HG03354 (cell line): ENCODE data around the gene SLC1A2.

Experiments
- ATAC-seq: cut with Tn5 transposase; IDR thresholded peaks from one replicate; pipeline ENCODE4 v1.9.1; 2021; ENCODE audit warnings: mild to moderate bottlenecking; ENCODE audit not compliant: unreplicated experiment, poor library complexity, severe bottlenecking

SLC1A2 gene

DNA sequence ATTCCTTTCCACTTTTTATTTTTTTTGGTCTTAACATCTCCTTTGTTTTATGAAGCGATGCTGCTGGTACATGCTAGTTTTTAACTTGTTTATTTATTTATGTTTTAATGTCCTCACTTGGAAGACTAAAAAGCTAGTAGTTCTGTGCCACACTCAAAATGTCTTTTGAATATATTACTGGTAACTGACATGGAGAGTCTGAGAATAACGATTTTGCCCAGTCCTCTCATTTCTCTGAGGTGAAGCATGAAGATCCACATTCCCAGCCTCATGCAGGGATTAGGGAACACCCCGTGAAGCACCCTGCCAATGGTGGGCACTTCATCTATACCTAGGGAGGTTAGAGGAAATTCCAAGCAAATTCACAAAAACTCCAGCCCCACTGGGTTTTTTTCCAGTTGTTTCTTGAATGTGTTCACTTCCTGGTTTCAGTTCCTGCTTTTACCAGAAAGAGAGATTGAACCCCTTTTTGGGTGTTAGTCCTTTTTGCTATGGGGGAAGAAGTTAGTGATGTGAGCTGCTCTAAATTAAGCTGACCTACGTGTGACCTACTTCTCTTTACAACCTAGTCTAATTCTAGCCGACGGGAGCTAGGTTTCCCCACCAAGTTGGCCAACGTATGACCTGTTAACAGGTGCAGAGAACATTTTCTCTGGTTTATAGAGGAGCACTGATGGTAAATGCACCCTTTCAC is 106.1 kb downstream of the SLC1A2 start:
- ATAC-seq: peak; percentile 87

DNA sequence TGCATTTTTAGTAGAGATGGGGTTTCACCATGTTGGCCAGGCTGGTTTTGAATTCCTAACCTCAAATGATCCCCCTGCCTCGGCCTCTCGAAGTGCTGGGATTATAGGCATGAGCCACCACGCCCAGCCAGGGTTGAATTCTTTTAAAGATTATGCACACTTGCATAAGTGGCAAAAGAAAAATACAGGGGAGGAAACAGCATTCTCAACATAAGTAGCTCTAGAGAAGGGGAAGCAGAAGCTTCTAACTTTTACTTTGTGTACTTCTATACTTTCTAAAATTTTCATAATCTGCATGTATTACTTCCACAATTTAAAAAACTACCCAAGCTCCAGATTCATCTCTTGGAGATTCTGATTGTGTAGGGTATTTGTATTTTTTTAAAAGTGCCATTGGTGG is 108.0 kb downstream of the SLC1A2 start:
- ATAC-seq: no peak

DNA sequence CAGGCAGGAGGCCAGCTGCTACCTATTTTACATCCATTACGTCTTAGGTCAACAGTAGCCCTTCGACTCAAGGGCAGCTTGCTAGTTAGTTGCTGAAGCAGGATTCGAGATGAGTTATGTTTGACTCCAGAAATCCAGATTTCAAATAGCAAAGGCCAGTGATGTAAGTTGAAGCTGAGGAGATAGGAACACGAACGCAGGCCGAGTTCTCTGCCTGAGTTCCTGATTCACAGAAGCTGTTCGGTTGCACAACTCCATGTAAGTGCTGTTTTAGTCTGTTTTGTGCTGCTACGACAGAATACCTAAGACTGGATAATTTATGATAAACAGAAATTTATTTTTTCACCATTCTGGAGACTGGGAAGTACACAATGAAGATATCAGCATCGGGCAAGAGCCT is 111.2 kb downstream of the SLC1A2 start:
- no peak for ATAC-seq

DNA sequence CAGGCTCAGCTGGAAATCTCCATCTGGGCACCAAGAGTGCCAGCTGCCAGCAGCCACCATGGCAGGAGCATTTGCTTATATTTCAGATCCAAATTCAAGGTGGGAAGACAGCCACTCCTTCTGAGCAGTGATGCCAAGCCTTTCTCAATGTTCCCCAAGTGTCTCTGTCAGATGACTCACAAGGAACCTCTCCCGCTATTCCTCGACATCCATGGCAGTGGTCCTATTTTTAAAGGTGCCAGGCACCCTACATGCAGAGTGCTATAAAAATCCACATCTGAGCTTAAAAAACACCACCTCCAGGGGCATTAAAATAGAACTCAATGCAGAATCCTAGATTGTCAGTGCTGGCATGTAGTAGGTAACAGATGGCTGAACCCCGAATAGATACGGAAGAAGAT is 112.1 kb downstream of the SLC1A2 start:
- no peak for ATAC-seq

DNA sequence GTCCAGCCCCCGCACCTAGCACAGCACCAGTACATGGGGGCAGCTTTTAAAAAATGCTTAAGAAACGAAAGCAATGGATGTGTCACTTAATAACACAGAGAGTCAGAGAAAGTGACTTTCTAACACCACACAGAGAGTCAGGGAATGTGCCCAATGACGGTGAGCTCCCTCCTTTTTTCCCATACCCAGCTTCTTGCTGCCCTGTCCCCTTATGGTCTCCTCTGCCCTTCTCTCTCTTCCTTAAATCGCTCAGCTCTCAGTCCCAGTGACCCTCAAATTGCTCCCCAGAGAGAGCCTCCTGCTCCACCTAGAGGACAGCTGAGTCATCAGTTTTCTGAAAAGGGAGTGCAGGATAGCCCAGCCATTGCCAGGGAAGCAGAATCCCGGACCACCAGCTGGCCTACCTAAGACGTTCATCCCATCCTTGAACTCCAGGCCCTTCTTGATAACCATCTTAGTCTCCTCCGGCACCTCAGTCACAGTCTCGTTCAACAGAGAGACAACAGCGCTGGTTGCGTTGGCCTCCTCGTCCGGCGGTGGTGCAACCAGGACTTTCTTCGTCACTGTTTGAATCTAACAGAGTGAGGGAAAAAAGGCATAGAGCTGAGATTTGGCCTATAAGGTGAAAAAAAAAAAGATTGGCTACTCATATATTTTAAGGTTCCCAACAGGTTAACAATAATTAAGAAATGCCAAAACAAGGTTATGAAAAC is 113.5 kb downstream of the SLC1A2 start:
- peak; percentile 61 for ATAC-seq

DNA sequence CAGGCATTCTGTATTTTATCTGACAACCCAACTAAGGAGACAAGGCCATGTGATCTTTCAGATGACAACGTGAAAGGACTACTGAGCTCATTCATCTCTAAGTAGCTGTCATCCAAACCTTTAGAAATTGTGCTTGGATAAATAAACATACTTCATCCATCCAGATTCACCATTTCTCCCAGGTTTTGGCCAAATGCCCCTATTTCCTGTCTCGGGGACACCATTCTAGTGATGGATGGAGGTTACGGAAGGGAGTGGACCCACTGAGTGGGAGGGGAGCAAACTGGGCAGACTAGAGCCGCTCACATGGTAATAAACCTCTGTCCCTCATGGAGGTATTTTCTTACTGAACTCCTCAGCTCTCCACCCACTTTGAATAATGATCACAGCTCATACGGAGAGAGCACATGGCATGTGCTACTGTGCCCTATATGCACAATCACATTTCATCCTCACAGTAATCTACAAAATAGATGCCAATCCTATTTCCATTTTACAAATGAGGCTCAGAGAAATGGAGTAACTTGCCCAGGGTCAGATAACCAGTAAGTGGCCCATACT is 114.4 kb downstream of the SLC1A2 start:
- no peak for ATAC-seq

DNA sequence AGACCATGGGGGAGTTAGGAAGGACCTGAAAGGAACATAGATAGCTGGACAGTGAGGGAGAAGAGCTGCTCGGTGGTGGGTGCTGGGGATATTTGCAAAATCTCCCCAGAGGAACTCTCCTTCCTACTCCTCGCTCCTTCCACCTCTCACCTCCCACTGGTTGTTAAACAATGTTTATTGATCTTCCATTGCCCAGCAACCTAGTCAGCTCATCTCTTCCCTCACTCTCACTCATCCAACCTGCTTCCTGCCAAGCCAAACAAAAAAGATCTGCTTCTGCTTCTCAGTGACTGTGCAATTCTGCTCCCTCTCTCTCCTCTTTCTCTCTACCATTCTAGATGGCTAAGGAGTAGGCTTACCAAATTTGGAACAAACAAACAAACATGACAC is 115.0 kb downstream of the SLC1A2 start:
- no peak for ATAC-seq

DNA sequence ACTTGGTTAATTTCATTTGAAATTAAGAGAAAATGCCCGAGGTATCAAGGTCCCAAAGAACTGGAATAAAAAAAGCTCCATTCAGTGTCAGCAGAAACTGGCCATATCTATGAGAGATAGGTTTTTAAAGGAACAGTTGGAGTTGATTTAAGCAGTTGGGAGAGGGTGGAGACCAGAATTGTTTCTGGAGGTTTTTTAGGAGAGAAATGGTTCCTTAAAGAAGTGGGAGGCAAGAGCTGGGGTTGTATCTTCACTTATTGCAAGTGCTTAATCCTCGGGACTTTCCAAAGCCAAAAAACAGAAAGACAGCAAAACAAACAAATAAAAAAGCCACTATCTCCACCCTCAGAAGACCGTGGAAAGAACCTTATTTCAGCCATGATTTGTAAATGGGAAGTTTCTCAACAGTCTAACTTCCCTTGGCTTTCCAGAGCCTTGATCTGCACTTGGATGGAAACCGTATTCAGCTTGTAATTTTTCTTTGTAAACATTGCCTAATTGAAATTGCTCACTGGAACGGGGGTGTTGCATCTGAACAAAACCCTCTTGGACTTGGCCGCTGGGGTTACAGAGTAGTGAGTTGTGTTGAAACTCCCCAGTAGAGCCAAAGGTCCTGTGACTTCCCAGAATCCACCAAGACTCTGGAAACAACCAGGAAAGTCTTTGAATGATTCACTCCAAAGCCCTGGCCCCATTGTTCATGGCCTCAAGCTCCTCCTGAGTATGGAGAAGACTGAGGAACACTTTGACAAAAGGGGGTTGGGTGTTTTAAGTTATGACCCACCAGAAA is 115.6 kb downstream of the SLC1A2 start:
- ATAC-seq: no peak

DNA sequence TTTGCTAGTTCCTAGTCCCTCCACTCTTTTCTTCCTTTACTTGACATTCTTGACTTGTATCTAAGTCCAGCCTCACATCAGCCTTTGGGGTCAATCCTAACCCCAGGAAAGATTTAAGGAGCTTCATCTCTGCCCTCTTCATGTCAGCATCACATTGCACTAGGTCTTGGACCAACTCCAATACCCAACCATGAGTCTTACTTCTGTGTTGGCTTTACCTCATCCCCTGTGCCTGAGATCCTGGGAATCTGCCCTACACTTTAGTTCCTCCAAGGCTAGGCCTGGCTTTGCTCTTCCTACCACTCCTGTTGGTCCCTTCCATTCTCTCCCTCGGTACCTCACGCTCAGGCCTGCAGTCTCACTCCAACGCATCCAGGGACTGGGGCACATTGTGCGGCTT is 117.0 kb downstream of the SLC1A2 start:
- ATAC-seq: no peak

DNA sequence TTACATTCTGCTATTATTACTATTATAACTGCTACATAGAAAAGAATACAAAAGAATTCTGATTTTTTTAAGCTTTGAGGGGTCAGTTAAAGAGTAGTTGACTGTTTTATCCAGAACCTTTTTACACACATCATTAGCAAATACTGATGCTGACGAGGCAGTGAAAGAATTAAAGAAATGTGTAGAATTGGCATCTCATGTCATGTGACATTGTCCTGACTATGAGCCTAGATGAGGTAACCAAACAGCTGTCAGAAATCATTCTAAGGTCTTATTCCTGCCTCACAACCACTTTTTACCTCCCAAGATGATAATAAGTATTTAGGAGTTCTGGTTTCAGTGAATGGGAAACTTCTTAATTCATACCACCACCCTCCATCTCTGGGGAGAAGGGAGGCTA is 121.0 kb downstream of the SLC1A2 start:
- ATAC-seq: no peak

DNA sequence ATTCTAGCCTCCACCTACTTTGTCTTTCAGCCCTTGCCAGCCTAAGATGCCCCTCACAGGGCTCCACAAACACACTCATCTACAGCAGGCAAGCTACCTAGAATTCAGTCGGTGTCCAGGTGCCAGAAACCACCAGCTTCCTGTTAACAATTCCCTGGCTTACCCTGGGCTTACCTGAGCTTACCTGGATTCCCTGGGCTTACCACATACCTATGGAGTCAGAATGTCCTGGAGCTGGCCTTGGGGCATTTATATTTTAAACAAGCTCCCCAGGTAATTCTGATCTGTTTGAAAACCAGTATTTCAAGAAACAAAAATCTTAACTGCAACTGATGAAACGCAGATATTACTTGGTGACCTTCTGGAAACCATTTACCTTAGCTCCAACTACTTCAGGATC is 123.6 kb downstream of the SLC1A2 start:
- no peak for ATAC-seq

DNA sequence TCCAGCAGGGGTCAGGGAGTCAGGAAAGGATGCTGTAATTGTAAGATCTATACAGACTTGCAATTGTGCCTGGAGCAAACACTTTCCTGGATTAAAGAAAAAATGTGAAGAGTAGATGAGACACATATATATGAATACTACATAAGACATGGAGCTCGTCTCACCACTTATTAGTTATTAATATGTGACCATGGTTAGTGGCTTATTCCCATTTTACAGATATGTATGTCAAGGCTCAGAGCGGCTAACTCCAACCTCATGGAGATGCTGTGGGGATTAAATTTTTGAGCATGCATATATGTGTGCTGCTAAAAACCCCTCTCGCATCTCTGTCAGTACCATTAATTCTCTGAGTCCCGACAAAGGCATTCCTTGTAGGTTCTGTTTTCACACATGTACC is 125.7 kb downstream of the SLC1A2 start:
- ATAC-seq: no peak

DNA sequence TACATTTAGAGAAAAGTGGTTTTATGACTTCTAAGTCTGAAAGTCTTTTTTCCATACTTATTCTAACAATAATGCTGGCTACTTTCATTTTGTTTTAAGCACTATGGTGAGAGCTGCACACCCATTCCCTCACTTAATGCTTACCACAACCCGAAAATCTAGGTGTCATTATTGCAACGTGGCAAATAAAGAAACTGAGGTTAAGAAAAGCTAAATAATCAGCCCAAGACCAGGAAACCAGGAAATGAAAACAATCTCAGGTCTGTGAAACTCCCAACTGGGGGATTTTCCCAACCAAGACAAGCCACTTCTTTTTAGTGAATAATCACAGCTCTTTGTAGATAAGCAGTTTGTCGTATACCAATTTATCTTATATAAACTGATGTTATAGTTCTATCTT is 126.3 kb downstream of the SLC1A2 start:
- ATAC-seq: no peak

DNA sequence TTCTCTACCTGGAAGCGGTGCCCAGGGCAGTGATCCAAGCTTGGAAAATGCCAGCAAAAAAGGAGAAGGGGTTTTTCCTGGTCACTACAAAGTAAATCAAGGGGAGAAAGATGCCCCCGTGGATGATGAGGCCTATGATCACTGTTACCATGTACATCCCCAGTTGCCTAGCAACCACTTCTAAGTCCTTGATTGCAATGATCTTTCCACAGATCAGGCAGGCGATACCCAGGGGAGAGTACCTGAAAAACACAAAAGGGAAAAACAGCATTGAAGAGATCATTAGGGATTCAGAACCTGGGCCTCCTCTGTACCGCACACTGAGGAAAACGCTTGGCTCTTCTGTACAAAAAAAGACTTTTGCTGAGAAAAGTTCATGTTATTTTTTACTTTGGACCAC is 127.1 kb downstream of the SLC1A2 start:
- ATAC-seq: no peak

DNA sequence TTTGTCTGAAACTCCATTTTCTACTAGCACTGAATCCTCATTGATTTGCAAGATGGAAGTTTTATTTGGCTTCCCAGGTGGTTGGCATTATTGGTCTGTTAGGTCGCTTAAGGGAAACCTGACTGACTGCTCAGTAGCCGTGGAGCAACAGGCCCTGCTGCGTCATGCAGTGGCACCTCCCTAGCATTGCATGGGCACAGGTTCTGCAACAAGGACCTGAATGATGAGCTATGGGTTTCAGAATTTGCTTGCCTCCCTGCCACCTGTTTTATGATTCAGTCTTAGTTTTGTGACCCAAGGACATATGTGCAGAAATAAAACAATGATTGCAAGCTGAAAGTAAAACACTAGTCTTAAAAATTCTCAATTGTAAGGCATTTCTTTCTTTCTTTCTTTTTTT is 128.5 kb downstream of the SLC1A2 start:
- ATAC-seq: no peak

DNA sequence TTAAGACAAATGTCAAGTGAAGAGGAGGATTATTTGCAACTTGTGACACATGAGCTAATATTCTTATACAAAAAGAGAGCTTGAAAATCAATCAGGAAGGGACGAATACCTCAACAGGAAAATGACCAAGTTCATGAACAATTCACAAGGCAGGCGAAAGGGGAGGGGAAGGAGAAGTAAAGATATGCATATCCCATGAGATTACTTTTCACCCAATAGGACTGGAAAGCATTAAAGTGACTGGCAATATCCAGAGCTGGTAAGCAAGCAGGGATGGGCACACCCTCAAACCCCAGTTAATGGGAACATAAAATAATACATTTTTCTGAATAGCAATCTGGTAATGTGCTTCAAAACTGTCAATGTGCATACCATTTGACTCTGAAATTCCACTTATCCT is 129.5 kb downstream of the SLC1A2 start:
- ATAC-seq: no peak

DNA sequence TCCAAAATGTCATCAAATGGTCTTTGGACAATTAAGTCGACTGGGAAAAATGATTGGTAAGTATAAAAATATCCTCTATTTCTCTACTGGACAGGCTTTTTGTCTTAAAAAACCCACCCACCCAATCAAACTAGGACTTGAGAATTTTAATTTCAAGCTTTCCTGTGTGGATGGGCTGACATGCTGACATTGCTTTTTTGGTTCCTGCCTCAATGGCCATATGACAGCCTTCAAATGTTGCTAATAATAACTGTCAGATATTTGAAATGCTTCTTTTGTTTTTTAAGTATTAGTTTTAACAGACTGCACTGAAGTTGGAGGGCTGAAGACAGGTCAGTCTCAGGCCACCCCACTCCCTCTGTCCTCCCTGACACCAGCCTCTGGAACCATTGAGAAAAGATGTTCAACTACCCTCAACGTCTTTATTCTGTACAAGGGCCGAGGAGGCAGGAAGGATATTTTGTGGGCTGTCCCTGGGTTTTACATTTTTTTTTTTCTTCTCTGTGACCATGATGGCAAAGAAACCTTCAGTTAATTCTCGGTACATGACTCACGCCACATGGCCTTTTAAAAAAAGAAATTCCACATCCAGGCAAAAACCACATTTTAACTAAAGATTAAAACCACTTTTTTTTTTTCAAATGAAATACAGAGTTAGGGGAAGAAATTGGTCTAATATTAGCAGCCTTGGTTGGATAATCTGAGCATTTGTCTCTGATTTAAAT is 130.4 kb downstream of the SLC1A2 start:
- no peak for ATAC-seq

DNA sequence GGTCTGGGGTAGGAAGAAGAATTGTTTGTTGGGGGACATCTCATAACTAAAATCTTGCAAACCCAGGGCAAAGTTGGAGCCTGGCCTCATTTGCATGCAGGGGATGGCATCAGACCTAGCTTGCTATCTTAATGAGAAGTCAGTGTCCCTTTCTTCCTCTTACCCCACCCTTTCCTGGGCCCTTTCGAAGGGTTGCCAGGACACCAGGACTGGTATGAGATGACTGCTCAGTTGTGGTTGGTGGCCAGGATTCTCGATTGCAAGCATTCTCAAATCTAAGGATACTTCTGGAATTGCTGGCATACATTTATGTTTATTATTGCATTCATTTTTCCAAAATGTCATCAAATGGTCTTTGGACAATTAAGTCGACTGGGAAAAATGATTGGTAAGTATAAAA is 131.0 kb downstream of the SLC1A2 start:
- ATAC-seq: no peak

DNA sequence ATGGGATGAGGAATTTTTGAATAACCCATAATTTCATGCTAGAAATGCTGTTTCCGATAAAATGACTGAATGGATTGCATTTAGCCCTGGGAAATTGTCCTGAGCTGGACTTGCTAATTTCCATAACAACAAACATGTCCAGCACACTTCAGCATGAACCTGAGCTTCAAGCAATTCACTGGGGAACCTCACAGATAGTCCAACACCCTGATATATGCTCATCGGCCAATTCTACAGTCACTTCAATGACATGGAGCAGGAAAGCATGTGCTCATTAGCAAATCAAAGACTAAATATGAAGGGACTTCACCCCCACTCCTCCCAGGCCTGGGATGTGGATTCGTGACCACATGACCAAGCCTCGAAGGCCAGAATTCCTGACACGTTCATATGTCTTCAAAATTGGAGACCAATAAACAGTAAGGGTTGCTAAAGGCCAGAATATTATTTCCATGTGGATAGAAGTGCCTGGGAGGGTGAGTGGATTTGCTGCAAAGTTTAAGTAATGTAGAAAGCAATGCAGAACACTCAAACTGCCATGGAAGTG is 131.9 kb downstream of the SLC1A2 start:
- no peak for ATAC-seq

DNA sequence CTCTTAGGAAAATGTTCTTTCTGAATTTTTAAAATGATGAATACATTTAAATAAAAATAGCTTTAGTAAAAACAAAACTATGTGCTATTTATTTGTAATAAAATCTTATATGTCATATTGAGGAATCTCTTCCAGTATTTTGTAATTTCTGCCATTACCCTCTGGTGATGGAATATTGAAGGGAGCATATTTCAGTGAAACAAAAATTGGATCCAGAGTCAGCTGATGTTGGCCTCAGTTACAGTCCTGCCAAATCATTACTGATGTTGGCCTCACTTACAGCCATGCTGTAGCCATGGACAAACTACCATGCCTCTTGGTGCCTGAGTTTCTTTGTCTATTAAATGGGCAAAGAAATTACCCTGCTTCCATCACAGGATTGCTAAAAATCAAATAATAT is 133.2 kb downstream of the SLC1A2 start:
- ATAC-seq: no peak
